Liver (tissue), 9 donors: Measurements from ENCODE around the gene ADM2. TPM values are rescaled to one million over a fixed set of nuclear protein-coding genes. Genes with fewer than 3 reads are reported as not detected.
"Not testable (repeated sequence)": the region's sequence is repeated elsewhere in the genome, so short reads cannot be mapped to it uniquely, and the experiment has no call there.

Experiments
- DNase-seq: peaks from one replicate; pipeline ENCODE4 v3.0.0-alpha.2; 2017; ENCODE audit warnings: low spot score
- H3K27ac ChIP-seq, 2 donors: one replicate each; pipeline ENCODE4 v1.7.0; 2013; ENCODE audit warnings: inconsistent platforms in 2 of 2, low read length in 2 of 2, control low read depth in 1 of 2, low read depth in 1 of 2, mild to moderate bottlenecking in 1 of 2
- H3K27me3 ChIP-seq, 4 donors: one replicate each; pipeline versions ENCODE4 v1.6.1 to v1.7.0; 2013; ENCODE audit warnings: low read length in 3 of 4, inconsistent platforms in 1 of 4, mild to moderate bottlenecking in 1 of 4, moderate library complexity in 1 of 4; ENCODE audit not compliant: control insufficient read depth in 4 of 4, insufficient read depth in 4 of 4
- H3K36me3 ChIP-seq, 4 donors: one replicate each; pipeline versions ENCODE4 v1.6.1 to v1.7.0; 2013; ENCODE audit warnings: low read length in 3 of 4, mild to moderate bottlenecking in 3 of 4, low read depth in 1 of 4, moderate library complexity in 1 of 4; ENCODE audit not compliant: control insufficient read depth in 4 of 4, insufficient read depth in 3 of 4
- H3K4me1 ChIP-seq, 4 donors: one replicate each; pipeline versions ENCODE4 v1.6.1 to v1.7.0; 2013; ENCODE audit warnings: low read length in 3 of 4, mild to moderate bottlenecking in 3 of 4, moderate library complexity in 1 of 4; ENCODE audit not compliant: control insufficient read depth in 4 of 4, insufficient read depth in 4 of 4
- H3K4me3 ChIP-seq, 3 donors: one replicate each; pipeline versions ENCODE4 v1.6.1 to v1.7.0; 2013; ENCODE audit warnings: low read length in 3 of 3, control low read depth in 1 of 3, low read depth in 1 of 3, mild to moderate bottlenecking in 1 of 3
- H3K9ac ChIP-seq, 2 donors: one replicate each; pipeline ENCODE4 v1.7.0; 2013; ENCODE audit warnings: low read length in 2 of 2, mild to moderate bottlenecking in 2 of 2, moderate library complexity in 2 of 2, control low read depth in 1 of 2, low read depth in 1 of 2
- H3K9me3 ChIP-seq, 4 donors: one replicate each; pipeline versions ENCODE4 v1.6.1 to v1.7.0; 2013; ENCODE audit warnings: low read length in 3 of 4; ENCODE audit not compliant: control insufficient read depth in 4 of 4
- FOXA1 ChIP-seq: IDR thresholded peaks from 2 replicates; pipeline ENCODE4 v1.6.1; 2016; ENCODE audit warnings: antibody characterized with exemption
- NR2F2 ChIP-seq: IDR thresholded peaks from 2 replicates; pipeline ENCODE4 v1.6.1; 2016; ENCODE audit warnings: antibody characterized with exemption
- WGBS: extraction: QIAGEN DNeasy Blood & Tissue Kit; methylation state at CpG from one replicate; pipeline ENCODE4 v1.1.7; 2013; 5-methylcytosine and 5-hydroxymethylcytosine counted together
- polyA plus RNA-seq, 2 donors: library from polyadenylated mRNA; stranded (reverse) in 1 of 2; unstranded in 1 of 2; fragments of 200-250 nt in 1 of 2; fragments of >200 nt in 1 of 2; fragmentation: Nextera tagmentation in 1 of 2; extraction: Ambion mirVana in 1 of 2; gene quantifications; one replicate each; pipeline versions ENCODE4 v1.2.1 to v1.2.3, GENCODE V29; 2013 to 2015
- total RNA-seq, 2 donors: library from RNA; depleted of rRNA; stranded (reverse); fragments of >200 nt; gene quantifications; one replicate each; pipeline ENCODE4 v1.2.3, GENCODE V29; 2014
- TF ChIP-seq, protein P1 (sequence below): fragments of 150-350 bp; IDR thresholded peaks from 2 replicates; pipeline ENCODE4 v1.5.1; 2017; ENCODE audit warnings: improper control_type of control experiment, low read depth, low read length; ENCODE audit not compliant: missing input control
- TF ChIP-seq, protein P2 (sequence below): IDR thresholded peaks from 2 replicates; pipeline ENCODE4 v1.6.1; 2016; ENCODE audit warnings: antibody characterized with exemption
- TF ChIP-seq, protein P3 (sequence below): IDR thresholded peaks from 2 replicates; pipeline ENCODE4 v1.6.1; 2016; ENCODE audit warnings: antibody characterized with exemption
- donor health status: healthy.
- donor health status: healthy.
- donor health status: healthy.
- donor health status: healthy.
- donor health status: healthy.

The ADM2 gene
- total and polyA plus RNA-seq, 4 donors = 0.79 to 2.8 (median 1.3) TPM

DNA sequence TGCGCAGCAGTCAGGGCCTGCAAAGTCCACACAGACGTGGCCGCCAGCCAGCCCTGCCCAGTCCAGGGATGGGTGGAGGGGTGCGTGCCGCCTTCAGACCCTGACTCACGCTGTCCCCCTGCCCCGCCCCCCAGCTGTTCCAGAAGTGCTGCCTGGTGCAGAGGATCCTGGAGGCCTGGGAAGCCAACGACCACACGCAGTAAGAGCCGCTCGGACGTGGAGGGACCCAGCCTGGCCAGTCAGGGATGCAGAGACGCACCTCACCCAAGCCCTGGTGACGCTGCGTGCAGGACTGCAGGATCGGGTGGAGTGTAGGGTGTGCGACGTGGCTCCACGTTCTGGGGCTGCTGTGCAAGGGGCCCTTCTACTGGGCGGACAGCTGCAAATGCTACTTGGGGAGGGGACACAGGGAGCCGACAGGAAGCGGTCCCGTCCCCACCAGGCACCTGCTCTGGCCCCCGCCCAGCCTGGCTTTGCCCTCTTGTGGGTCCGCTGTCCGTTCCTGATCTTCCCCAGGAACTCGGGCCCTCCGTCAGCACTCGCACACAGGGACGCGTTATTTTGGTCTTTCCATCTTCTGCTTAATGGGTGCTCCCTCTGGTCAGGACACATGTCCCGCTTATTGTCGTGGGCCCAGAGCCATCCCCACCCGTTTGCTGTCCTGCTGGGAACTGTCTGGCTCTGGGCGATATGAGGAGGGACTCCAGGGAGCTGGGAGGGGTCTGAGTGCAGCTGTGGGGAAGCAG, 49.0 kb upstream of the ADM2 start:
- TF ChIP-seq FOXA1 = no peak
- no peak for TF ChIP-seq NR2F2
- TF ChIP-seq, protein P1, sequence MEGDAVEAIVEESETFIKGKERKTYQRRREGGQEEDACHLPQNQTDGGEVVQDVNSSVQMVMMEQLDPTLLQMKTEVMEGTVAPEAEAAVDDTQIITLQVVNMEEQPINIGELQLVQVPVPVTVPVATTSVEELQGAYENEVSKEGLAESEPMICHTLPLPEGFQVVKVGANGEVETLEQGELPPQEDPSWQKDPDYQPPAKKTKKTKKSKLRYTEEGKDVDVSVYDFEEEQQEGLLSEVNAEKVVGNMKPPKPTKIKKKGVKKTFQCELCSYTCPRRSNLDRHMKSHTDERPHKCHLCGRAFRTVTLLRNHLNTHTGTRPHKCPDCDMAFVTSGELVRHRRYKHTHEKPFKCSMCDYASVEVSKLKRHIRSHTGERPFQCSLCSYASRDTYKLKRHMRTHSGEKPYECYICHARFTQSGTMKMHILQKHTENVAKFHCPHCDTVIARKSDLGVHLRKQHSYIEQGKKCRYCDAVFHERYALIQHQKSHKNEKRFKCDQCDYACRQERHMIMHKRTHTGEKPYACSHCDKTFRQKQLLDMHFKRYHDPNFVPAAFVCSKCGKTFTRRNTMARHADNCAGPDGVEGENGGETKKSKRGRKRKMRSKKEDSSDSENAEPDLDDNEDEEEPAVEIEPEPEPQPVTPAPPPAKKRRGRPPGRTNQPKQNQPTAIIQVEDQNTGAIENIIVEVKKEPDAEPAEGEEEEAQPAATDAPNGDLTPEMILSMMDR = no peak
- no peak overlapping the region for H3K27ac ChIP-seq
- no peak overlapping the region for H3K4me3 ChIP-seq
- H3K9me3 ChIP-seq = no peaks in the 10 kb centered on the region
- DNase-seq = no peak
- WGBS = 95% methylated on average over 35 of the region's 35 CpGs
- H3K4me1 ChIP-seq = no peaks in the 10 kb centered on the region
- no peaks in the 10 kb centered on the region for H3K27me3 ChIP-seq
- H3K9ac ChIP-seq = no peak overlapping the region
- H3K36me3 ChIP-seq = peaks cover 24 to 72% (median 42%) of the 10 kb centered on the region in 4 donors

DNA sequence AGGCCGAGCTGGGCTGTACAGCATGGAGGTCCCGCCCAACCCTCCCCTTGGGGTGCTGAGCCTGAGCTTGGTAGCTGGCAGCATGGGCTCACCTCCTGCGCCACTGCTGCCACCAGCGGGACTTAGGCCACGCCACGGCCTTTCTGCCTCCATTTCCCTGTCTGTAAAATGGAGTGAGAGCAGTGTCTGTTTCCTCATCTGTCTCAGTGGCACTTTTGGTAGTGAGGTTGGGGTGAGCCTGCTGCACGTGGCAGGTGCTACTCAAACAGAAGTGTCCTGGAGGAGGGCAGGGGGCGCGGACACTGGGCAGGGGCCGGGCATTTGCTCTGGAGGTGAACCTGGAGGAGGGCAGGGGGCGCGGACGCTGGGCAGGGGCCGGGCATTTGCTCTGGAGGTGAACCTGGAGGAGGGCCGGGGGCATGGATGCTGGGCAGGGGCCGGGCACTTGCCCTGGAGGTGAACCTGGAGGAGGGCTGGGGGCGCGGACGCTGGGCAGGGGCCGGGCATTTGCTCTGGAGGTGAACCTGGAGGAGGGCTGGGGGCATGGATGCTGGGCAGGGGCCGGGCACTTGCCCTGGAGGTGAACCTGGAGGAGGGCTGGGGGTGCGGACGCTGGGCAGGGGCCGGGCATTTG, 48.3 kb upstream of the ADM2 start:
- H3K27ac ChIP-seq, DNase-seq, H3K9ac ChIP-seq, H3K9me3 ChIP-seq, H3K27me3 ChIP-seq, H3K4me3 ChIP-seq, H3K4me1 ChIP-seq: not testable (repeated sequence)
- 95% methylated on average over 23 of the region's 24 CpGs for WGBS
- peaks cover 30 to 78% (median 43%) of the 10 kb centered on the region in 4 donors for H3K36me3 ChIP-seq

DNA sequence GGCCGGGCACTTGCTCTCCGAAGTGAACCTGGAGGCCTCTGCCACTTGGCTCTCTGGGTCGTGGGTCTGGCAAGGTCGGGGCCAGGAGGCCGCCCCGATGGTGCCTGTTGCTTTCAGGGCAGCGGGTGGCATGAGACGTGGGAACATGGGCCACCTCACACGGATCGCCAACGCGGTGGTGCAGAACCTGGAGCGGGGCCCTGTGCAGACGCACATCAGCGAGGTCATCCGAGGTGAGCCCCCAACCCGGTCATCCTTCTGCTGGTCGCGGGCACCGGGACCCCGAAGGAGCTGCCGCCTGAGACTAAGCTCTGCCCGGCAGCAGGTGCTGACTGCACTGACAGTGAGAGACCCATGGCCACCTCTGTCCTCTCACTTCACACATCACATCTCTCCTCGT, 46.5 kb upstream of the ADM2 start:
- H3K36me3 ChIP-seq = peaks cover 26 to 82% (median 46%) of the 10 kb centered on the region in 4 donors
- no peaks in the 10 kb centered on the region for H3K9me3 ChIP-seq
- H3K27ac ChIP-seq = no peak overlapping the region
- H3K4me3 ChIP-seq = no peak overlapping the region
- TF ChIP-seq, protein P2, sequence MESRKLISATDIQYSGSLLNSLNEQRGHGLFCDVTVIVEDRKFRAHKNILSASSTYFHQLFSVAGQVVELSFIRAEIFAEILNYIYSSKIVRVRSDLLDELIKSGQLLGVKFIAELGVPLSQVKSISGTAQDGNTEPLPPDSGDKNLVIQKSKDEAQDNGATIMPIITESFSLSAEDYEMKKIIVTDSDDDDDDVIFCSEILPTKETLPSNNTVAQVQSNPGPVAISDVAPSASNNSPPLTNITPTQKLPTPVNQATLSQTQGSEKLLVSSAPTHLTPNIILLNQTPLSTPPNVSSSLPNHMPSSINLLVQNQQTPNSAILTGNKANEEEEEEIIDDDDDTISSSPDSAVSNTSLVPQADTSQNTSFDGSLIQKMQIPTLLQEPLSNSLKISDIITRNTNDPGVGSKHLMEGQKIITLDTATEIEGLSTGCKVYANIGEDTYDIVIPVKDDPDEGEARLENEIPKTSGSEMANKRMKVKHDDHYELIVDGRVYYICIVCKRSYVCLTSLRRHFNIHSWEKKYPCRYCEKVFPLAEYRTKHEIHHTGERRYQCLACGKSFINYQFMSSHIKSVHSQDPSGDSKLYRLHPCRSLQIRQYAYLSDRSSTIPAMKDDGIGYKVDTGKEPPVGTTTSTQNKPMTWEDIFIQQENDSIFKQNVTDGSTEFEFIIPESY = no peak
- TF ChIP-seq, protein P3, sequence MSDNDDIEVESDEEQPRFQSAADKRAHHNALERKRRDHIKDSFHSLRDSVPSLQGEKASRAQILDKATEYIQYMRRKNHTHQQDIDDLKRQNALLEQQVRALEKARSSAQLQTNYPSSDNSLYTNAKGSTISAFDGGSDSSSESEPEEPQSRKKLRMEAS = no peak
- WGBS = 90% methylated on average over 24 of the region's 24 CpGs
- no peak for DNase-seq
- H3K27me3 ChIP-seq = no peaks in the 10 kb centered on the region
- no peak overlapping the region for H3K9ac ChIP-seq
- H3K4me1 ChIP-seq = no peaks in the 10 kb centered on the region
